NCI-H2227 (cell line): Measurements from ENCODE around the gene LRCH4.
A peak's percentile ranks its signal among the peaks of the same experiment; 100 is the strongest.

Experiments
- DNase-seq: peaks from one replicate; lab custom pipeline; 2025; ENCODE audit not compliant: unreplicated experiment; lab: John Stamatoyannopoulos, UW

Gene LRCH4, protein sequence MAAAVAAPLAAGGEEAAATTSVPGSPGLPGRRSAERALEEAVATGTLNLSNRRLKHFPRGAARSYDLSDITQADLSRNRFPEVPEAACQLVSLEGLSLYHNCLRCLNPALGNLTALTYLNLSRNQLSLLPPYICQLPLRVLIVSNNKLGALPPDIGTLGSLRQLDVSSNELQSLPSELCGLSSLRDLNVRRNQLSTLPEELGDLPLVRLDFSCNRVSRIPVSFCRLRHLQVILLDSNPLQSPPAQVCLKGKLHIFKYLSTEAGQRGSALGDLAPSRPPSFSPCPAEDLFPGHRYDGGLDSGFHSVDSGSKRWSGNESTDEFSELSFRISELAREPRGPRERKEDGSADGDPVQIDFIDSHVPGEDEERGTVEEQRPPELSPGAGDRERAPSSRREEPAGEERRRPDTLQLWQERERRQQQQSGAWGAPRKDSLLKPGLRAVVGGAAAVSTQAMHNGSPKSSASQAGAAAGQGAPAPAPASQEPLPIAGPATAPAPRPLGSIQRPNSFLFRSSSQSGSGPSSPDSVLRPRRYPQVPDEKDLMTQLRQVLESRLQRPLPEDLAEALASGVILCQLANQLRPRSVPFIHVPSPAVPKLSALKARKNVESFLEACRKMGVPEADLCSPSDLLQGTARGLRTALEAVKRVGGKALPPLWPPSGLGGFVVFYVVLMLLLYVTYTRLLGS

DNA sequence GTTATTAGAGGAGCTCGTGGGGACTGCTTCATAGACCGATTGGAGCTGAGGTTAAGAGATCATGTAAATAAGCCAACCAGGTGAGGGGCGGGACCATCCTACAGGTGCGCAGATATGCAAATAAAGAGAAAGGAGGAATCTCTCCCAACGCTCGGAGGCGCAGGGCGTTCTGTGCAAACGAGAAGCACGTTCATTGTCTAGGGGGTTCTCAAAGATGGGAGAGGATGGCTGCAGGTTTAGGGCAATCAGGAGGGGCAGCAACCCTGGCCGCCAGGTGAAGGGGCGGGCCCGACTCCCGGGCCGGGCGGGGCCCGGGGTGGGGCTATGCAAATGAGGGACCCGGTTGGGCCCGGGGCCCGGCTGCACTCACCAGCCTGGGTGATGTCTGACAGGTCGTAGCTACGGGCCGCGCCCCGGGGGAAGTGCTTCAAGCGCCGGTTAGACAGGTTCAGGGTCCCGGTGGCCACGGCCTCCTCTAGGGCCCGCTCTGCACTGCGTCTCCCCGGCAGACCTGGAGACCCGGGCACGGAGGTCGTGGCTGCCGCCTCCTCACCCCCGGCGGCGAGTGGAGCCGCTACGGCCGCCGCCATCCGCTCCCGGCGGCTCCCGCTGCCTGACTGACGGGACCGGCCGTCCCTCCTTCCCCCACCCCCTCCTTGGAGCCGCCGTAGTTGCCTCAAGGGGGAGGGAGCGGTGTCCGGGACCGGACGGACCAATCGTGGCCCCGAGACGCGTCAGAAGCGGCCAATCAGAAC, at the start of gene LRCH4:
Gene LRCH4 (minus strand): TSS at position 619 of the 755 bp plus-strand sequence. CDS start 29 bp downstream, at position 590.
- peak; percentile 72 for DNase-seq

DNA sequence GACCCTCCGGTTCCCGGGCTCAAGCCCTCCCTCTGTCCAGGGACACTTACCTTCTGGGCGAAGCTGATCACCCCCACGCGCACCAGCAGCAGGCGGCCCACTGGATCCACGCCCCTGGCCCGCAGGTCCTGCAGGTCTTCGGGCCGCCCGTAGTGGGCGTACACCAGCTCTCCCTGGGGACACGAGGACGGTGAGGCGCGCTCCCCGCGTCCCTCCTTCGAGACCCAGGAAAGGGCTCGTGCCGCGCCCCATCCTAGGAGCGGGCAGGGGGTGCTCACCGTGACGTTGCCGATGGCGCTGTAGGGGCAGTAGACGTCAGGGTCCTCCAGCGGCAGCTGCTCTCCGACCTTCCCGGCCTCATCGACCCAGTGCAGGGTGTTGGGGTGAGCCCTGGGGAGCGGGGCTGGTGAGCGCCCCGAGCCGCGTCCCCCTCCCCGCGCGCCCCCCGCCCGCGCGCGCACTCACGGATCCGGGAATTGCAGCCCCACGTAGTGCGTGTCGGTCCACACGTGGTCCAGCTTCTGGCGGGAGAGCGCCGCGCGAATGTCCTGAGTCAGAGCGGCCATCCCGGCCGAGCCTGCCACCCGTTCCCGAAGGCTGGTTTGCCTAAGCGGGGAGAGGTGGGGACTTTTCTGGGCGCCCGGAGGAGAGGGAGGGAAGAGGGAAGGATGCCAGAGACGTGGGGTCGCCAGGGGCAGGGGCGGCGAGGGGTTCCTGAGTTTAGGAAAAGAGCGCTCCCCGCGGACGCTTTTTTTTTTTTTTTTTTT, 47.2 kb upstream of the LRCH4 start:
- peak; percentile 70 for DNase-seq

DNA sequence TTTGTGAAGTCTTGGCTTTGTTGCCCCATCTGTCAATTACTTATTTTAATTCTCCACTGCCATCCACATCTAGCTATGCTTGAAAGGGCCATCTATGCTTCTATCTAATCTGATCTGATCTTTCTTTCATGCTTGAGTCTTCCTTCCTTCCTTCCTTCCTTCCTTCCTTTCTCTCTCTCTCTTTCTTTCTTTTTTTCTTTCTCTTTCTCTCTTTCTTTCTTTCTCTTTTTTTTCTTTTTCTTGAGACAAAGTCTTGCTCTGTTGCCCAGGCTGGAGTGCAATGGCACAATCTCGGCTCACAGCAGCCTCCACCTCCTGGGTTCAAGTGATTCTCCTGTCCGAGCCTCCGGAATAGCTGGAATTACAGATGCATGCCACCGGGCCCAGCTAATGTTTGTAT, 44.1 kb upstream of the LRCH4 start:
- no peak for DNase-seq

DNA sequence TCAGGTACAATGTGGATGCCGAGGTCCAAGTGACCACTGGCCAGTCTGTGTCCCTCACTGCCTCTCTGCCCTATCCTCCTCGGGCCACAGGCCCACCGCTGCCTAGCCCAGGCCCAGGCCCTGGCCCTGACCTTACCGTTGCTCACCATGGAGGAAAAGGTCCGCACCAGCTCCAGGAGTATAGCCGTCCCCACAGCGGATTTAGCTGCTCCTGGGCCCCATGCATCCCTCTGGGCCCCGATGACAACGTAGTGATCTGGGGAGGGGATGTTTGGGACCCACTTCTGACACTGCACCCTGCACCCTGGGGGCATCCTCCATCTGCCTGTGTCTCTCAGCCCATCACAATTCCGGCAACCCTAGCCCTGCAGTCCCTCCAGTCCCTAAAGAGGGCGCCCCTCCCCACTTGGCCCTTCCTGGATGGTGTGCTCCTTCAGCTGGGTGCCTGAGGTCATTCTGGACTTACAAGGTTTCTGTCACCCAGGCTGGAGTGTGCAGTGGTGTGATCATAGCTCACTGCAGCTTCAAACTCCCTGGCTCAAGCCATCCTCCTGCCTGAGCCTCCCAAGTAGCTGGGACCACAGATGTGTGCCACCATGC, 43.3 kb upstream of the LRCH4 start:
- peak; percentile 36 for DNase-seq

DNA sequence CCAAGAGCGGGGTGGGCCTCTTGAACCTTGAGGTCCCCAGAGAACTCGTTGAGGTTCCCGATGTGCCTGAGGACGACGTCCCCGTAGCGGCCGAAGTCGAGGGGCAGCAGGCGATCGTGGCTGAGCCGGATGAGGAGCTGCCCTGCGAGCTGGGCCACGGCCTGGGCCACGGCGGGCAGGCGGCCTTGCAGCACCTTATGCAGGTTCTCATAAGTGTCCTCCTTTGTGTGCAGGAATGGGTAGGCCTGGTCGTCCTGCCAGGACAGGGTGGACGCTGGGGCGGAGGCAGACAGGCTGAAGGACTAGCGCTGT, 41.3 kb upstream of the LRCH4 start:
- DNase-seq, result no peak

DNA sequence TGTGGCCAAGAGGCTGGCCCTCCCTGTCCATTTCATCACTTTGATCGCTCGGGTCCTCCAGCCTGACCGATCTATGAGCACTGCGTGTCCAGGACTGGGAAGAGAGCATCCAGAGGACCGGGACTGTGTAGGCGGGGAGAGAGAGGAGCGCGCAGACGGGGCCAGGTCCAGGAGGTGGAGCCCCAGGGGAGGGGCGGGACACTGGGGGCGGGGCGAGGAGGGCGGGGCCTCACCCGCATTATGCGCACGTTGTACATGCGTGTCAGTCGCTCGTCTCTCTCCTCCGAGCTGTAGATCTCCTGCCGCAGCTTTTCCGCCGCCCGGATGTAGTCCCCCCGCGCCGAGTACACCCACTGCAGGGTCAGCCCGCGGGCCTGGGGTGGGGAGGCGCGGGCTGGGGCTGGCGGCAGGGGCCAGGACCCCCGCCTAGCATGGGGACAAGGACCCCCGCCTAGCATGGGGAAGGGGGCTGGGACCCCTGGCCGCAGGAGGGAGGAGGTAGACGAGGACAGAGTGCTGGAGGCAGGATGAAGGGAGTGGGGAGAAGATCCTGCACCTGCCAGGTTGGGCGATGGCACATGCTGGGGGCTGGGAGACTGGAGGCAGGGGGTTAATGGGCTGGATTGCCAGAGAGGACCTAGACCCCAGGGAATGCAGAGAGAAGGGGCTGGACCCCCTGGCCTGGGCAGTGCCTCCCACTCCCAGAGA, 40.8 kb upstream of the LRCH4 start:
- DNase-seq, result peak; percentile 90

DNA sequence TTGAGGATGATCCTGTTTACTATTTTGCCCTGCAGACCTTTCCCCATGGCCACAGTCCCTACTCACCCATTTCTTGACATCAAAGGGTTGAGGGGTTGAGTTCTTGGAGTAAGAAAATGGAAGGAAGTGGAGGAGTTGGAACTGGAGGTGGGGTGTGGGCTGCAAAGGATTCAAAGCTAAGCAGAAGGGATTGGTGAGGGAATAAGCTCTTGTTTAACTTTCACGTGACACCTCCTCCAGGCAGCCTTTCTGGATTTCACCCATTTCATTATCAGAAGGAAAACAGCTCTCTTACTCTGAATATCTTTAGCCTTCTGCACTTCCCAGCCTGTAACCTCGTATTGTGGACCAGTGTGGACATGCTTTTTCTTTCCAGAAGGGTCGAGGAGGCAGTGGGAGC, 40.1 kb upstream of the LRCH4 start:
- no peak for DNase-seq

DNA sequence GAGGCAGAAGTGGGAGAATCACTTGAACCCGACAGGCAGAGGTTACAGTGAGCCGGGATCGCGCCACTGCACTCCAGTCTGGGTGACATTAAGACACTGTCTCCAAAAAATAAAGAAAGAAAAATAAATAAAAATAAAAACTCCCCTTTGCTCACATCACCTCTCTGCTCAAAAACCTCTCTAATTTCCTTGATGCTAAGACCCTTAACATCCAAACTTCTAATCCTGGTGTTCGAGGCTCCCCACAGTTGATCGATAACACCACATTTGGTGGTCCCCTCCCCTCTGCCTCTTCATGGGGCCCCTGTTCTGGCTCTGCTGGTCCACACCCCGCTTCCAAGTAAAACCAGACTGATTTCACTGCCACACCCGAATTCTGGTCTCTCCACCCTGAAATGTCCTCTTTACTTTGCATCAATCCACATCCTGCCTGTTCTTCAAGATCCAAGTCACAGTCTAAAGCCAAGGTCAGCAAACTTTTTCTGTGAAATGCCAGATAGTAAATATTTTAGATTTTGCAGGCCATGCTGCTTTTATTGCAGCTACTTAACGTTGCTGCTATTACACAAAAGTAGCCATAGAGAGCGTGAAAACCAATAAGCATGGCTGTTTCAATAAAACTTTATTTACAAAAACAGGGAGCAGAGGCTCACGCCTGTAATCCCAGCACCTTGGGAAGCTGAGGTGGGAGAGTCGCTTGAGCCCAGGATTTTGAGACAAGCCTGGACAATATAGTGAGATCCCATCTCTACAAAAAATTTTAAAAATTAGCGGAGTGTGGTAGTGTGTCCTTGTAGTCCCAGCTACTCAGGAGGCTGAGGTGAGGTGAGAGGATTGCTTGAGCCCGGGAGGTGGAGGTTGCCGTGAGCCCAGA, 38.3 kb upstream of the LRCH4 start:
- DNase-seq, result no peak

DNA sequence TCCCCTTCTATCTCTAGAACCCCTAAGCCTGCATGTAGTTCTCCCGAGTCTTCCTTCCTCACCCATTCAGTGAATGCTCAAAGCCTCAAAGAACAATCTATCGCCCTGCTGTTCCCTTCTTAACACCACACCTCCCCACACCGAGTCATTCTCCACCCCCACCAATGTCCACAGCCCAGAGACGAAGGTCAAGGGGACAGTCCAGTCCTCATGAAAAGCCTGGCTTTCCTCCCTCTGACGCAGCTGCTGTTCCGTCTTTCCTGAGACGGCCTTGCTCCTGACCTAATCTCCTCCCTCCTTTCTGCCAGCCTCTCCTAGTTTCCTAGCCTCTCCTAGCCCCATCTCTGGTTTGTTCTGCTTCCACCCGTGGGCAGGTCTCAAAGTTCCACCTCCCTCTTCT, 35.6 kb upstream of the LRCH4 start:
- no peak for DNase-seq

DNA sequence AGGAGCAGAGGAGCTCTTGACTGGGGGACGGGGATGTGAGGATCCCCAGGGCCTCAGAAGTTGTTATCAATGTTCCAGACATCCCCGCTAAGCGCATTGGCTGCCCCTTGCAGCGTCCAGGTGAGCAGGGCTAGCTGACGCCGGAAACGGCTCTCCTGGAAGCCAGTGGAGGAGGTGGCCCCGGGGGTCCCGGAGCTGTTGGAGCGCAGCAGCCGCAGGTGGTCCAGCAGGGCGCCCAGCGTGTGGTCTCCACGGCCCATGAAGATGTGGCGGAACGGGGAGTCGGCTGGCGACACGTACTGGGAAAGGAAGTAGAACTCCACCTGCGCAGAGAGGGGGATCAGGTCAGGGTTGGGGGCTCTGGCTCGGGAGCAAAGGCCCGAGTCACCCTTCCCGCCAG, 34.9 kb upstream of the LRCH4 start:
- no peak for DNase-seq

DNA sequence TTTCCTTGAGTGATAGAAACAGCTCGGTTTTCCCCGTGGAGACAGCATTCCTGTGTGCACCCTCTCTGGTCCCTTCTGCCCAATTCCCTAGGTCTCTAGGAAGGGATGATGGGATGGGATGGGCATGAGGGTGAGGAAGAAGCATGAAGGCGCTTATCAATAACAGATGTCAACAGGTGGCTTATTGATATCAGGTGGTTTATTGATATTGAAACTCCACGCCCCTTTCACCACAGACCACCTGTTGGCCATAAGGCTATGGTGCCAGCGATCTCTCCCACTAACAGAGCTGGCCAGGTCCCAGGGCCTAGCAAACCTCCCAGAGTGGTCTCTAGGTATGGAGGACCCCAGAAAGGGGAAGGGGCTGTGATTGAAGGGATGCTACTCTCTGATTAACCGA, 34.3 kb upstream of the LRCH4 start:
- DNase-seq, result no peak

DNA sequence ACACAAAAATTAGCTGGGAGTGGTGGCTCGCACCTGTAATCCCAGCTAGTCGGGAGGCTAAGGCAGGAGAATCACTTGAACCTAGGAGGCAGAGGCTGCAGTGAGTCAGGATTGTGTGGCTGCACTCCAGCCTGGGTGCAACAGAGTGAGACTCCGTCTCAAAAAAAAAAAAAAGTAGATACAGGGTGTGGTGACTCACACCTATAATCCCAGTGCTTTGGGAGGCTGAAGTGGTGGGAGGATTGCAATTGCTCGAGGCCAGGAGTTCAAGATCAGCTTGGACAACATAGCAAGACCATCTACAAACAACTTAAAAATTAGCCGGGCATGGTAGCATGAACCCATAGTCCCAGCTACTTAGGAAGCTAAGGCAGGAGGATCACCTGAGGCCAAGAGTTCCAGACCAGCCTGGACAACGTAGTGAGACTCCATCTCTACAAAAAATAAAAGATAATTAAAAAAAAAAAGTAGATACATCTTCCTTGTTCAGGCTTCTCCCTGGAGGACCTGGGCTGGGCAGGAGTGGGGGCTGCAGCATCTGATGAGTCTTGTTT, 28.5 kb upstream of the LRCH4 start:
- no peak for DNase-seq

DNA sequence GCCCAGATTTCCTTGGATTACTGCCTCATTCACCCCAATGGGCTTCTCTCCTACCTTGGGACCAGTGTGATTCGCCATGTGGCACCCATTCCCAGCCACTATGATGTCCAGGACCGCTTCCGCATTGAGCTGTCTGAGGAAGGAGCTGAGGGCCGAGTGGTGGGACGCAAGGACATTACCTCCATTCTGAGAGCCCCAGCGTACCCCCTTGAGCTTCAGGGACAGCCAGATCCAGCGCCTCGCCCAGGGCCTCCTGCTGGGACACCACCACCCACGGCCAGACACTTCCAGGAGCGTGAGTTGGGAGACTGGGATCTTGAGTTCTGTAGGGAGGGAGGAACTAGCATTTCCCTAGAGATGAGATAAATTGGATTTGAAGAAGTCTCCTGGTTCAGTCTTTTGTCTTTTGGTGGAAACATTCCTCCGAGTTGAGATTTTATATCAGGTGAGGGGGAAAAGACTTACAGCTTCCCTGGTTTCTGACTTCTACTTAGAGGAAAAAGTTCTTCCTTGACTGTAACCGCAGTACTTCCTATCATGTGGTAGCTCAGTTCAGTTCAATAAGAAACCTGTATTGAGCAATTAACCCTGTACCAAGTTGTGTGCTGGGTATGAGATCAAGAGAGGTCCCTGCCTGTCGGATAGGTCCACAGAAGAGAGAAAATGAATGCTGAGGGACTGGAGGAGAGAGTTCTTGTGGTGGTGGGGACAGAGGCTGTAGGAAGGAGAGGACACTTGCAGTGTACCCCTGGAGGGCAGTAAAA, 27.7 kb upstream of the LRCH4 start:
- no peak for DNase-seq

DNA sequence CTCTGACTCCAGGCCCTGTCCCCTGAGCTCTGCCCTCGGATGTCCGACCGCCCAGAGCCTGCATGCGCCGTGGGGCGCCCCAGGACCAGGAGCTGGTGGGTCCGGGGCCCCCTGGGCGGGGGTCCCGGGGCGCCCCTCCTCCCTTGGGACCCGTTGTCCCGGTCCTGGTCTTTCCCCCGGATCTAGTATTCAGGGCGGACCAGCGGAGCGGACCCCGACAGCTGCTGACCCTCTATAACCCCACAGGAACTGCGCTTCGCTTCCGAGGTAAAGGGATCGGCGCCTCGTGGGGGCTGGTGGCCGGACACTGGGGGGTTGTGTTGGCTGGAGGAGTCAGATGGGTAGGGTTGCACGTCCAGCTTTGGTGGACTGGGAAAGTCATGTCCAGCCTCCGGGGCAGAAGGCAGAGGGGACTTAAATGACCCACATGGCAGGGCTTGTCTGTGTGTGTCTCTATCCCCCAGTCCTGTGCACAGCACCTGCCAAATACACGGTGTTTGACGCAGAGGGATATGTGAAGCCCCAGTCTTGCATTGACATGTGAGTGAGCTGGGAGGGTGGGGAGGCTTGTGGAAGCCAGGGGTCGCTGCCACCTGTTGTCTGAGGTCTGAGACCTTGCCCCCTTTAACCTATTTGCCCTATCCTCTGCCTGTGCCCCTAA, 26.9 kb upstream of the LRCH4 start:
- DNase-seq, result peak; percentile 31

DNA sequence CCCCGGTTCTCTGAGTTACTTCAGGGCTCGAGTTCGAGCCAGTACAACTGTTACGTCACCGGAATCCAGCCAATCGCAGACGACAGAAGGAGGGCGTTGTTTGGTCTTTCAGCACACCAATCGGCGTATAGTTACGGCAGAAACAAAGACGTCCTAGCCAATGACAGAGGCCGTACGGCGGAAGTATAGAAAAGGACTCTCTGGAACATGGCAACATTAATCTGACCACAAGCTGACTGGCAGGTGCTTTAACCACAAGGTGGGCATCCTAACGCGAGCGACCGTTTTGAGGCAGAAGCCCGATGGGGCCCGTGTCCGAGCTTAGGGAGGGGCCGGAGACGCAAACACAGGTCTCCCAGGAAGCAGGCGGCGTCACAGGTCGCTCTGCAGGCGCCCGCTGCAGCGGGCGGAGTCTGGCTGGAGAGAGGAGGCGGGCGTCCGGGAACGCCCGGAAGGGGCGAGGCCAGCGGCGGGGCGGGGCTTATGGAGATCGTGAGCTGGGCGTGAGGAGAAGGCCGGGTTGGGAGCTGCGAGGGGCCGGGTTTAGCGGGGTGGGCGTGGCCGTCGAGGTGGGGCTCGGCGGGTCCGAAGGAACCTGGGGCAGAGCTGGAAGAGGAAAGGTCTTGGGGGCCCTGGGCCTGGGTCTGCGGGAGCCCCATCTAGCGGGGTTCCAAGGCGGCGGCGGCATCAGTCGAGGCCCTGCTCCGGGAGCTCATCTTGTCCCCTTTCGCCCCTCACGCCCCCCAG, 26.2 kb upstream of the LRCH4 start, which contains the start of gene MOSPD3:
Gene MOSPD3 (plus strand): TSS at position 558 of the 747 bp plus-strand sequence. CDS start 252 bp downstream, outside the sequence.
- peak; percentile 100 for DNase-seq

DNA sequence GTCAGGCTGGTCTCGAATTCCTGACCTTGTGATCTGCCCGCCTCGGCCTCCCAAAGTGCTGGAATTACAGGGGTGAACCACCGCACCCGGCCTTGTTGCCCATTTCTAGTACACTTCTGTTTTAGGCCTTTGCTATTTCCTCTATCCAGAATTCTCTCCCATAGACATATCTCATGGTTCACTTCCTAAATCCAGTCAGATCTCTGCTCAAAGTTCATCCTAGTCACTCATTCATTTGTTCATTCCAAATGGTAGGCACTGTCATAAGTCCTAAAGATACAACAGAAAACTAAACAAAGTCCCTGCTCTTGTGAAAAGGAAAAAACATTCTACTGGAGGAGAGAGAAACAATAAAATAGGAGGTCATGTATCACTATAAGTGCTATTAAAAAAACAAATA, 24.0 kb upstream of the LRCH4 start:
- DNase-seq, result no peak

DNA sequence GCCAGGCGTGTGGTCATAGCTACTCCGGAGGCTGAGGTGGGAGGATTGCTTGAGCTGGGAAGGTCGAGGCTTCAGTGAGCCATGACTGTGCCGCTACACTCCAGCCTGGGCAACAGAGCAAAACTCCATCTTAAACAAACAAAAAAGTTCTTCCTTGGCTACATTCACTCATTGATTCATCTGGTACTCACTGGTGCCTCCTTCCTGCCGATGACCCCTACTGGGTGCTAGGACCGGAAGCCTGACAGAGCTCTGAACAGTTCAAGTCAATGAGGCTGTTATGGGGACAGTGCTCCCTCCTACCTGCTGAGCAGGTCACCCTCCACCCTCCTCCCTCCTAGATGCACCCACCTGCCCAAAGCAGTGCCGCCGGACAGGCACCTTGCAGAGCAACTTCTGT, 21.2 kb upstream of the LRCH4 start:
- no peak for DNase-seq
